Superior temporal gyrus (tissue), 1 donor: ENCODE data around the gene LRRC8A.
"Not testable (repeated sequence)": the region's sequence is repeated elsewhere in the genome, so short reads cannot be mapped to it uniquely, and the experiment has no call there.

ENCODE experiments used
- DNase-seq: peaks from one replicate; pipeline ENCODE4 v3.0.0-alpha.2; 2016; ENCODE audit errors: extremely low spot score

Gene LRRC8A

DNA sequence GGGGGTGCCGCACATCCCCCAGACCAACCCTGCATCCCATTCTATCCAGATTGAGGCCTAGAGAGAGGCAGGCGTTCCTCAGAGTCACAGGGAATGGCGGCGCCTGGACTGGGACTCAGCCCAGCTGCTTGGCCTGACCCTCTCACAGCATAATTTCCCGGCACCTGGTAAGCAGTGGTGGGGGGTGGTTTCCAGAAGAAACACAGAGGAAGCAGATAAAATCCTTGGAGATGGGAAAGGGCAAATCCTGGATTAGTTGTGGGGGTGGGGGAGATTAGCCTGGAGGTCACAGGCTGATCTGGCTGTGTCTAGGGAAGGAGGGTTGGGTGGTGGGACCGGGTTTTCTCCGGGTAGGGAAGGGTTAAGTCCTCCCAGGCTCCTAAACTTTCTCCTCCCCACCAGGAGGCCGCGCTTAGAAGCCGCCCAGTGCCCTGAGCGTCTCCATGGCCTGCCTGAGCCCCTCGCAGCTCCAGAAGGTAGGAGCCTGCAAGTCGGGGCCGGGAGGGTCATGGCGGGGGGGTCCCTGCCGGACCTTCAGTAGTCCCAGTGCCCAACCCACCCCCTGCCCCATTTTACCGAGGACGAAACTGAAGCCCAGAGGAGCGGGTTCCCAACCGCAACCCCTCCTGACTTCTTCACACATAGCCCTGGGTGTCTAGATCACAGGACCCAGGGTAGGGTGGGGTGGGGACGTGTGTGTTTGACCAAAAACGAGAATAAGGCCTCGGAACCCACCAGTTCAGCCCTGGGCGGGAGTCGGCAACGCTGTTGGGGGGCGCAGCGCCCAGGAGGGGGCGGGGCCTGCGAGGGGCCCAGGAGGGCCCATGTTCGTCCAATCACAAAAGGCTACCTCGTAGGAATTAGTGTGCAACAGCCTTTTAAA, 40.2 kb downstream of the LRRC8A start:
- DNase-seq = no peak

DNA sequence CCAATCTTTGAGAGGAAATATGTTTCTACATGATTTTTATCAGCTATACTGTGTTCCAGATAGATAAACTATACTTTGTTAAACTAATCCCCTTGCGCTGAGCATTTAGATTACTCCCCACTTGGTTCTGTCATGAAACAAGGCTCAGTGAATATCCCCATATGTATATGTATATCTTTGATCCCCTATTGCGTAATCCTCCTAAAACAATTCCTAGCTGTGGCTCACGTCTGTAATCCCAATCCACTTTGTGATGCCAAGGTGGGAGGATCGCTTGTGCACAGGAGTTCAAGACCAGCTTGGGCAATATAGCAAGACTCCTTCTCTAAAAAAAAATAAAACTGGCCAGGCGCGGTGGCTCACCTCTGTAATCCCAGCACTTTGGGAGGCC, 41.6 kb downstream of the LRRC8A start:
- DNase-seq = no peak

DNA sequence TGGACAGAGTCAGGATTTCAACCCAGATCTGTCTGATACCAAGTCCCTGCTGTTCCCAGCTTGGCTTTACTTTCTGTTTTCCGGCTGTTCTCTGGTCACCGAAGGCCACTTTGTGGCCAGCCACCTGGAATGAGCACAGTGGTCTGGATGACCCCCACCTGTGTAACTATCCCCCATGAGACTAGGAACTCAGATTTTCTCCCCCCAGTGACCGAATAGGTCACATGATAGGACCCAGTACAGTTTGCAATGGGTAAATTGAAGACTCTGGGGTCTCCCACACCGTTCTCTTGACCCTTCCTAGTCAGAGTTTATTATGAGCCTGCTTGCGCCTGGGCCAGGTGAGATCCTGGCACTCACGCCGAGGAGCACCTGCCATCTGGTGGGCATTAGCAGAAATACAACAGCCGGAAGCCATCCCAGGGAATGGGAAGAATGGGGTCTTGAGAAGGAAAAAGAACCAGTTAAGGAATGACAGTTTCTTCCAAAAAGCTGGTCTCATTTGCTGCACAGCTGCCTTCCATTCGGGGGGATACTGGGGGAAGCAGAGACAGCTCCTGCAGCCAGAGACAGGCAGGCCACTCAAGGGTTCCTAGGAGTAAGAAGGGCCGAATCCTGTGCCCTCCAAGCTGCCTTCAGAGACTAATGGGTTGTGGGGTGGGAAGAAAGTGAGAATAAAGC, 45.9 kb downstream of the LRRC8A start:
- DNase-seq = peak; percentile 77

DNA sequence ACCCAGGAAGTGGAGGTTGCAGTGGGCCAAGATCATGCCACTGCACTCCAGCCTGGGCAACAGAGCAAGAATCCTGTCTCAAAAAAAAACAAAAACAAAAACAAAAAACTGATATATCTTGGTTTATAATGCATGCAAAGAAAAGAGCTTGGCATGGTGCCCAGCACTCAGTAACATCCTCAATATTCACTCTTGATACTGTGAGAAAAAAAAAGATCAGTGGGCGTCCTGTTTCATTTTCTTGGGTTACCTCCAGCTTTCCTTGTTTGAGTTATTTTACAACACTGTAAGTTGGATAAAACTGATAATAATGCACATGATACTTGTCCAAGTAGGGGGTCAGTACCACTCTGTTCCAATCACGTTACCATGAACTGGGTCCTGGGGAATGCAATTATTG, 46.7 kb downstream of the LRRC8A start:
- DNase-seq = no peak

DNA sequence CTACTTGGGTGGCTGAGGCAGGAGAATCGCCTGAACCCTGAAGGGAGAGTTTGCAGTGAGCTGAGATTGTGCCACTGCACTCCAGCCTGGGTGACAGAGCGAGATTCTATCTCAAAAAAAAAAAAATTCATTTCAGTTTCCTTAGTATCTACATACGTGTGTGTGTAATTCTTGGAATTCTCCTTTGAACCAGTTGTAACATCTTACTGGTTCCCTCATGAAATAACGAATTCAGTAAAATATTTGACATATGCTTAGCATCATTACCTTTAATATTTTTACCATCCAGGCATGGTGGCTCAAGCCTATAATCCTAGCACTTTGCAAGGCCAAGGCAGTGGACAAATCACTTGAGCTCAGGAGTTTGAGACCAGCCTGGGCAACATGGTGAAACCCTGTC, 47.6 kb downstream of the LRRC8A start:
- DNase-seq = no peak

DNA sequence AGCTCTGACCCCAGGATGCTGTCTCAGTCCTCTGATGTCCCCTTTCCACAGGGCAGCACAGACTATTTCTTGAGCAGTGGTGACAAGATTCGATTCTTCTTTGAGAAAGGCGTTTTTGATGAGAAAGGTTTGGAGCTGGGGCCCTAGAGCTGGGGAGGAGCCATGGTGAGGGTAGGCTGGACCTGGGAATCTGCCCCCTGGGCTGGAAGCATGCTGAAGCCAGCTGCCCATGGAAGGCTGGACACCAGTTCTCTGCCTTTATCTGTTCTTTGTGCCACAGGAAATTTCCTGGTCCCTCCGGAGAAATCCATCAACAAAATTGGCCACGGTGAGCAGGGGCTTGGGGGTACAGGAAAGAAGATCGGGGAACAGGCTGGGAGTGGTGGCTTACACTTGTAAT, 51.8 kb downstream of the LRRC8A start:
- no peak for DNase-seq

DNA sequence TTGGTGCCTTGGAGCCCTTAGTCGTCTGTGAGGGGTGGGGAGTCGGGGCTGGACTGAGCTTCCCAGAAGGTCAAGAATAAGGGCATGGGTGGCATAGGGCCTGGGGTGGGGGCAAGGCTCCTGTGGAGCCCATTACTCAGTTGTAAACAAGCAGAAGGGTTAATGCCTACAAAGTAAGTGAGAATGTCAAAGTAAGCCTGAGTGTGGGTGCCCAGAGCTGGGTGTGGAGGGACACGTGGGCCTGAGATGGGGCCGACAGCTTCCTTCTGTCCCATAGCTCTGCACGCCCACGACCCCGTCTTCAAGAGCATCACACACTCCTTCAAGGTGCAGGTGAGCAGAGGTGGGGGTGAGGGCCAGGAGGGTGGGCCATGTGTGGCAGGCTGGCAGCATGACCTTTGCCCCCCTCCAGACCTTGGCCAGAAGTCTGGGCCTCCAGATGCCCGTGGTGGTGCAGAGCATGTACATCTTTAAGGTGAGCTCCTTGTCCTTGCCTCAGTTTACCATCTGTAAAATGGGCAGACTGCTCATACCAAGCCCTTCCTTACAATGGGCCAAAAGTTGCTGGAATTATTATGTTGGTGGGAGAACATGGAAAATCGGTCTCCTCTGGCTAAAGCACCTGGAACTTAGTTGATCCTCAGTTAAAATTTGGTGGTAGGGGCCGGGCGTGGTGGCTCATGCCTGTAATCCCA, 54.4 kb downstream of the LRRC8A start:
- DNase-seq = no peak

DNA sequence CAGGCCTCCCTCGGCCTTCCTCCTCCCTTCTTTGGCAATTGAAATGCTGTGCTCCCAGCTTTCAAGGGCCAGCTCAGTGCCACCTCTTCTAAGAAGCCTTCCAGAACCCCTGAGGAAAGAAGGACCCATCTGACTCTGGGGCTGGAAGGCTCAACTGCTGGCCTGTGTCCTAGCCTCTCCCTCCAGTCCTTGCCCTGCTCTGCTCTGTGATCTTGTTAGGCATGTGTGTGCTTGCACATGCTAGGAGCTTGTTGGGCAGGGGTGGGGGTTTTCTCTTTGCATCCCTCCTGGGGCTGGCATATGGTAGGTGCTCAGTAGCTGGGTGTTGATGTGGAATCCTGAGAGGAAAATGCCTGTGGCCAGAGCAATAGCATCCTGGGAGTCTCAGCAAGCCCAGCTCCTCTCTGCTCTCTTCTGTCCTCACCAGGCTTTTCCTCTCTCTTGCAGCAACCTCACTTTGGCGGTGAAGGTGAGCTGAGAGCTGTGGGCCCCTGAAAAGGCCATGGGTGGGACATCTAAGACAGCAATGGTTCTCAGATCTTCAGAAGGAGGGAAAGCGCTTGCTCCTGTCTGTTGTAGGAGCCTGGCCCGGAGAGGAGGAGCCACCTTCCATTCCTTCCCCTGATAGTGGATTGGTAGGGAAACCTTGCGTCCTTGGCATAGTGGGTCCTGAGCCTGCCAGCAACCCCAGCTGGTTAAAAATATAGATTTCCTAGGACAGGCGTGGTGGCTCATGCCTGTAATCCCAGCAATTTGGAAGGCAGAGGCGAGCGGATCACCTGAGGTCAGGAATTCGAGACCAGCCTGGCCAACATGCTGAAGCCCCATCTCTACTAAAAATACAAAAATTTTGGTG, 55.6 kb downstream of the LRRC8A start:
- DNase-seq = no peak

DNA sequence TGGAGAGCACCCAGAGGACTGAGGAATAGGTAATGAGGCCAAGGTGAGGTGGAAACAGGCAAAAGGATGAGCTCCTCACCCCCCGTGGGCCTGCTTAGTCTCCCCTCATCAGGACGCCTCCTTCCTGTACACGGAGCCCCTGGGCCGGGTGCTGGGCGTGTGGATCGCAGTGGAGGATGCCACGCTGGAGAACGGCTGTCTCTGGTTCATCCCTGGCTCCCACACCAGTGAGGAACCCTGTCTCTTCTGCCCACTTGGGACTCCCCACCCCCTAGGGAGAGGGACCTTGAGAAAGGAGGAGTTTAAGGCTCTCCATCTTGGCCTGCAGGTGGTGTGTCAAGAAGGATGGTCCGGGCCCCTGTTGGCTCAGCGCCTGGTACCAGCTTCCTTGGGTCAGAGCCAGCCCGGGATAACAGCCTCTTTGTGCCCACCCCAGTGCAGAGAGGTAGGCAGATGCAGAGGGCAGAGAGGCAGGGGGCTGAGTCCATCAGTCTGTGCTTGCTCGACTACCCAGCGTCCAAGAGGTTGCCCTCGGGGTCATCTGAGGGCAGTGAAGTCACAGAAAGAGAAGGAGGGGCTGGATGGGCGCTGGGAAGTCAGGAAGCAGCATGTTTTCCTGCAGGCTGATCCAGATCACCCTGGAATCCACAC, 58.5 kb downstream of the LRRC8A start:
- no peak for DNase-seq

DNA sequence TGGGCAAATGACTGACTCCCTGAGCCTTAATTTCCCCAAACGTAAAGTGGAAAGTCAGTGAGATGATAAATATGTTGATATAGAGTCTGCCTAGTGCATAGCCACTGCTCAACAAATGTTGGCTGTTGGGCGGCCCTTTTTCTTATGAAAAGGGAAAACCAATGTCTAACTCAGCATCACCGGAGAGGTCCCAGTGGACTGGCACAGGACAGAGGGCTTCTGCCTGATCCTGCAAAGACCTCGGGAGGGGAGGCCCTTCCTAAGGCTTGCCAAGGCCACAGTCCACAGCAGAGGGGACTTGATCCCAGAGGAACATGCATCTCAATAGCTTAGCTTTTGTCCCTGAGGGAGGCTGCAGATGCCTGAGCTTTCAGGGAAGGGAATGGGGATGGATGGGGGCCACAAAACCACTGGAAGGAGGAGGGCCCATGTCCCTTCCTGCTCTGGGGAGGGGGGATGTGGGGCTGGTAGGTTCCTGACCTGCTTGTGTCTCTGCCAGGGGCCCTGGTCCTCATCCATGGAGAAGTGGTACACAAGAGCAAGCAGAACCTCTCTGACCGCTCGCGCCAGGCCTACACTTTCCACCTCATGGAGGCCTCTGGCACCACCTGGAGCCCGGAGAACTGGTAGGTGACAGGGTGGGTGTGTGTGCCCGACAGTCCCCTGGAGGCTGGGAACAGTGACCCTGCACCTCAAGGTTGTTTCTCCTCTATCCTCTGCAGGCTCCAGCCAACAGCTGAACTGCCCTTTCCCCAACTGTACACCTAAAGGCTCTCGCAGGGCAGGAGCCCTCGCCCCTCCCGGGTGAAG, 59.2 kb downstream of the LRRC8A start:
- DNase-seq = no peak

DNA sequence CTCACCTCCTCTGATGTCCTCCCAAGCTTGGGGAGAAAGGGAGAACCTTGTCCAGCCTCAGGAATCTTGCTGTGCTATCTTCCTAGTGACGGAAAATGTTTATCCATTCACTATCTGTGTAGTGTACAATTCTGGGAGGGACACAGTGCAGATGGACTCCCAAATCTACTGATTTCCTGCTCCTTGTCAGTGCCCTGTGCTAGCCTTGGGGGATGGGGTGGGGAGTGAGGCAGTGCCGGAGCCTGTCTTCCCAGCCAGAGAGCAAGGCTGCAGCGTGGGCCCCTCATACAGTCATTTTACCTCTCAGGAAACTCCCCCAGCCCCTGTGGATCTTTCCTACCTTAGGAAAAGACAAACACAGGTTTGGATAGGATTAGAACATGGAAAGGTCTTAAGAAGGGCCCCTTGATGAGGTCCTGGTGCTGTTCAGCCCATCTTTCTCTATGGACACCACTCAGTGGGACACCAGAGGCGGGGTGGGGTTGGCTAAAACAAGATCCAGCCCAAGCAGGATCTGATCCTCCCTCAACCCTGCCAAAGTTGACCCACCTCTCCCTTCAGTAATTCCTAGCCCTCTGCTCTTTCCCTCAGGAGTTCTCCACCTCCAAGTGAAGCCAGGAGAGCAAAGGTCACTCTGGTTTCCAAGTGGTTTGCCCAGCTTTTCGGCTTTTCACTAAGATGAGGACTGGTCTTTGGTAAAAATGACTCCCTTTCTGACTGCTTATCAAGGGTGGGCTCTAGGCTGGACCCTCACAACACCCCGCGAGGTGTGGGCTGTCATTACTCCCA, 62.1 kb downstream of the LRRC8A start:
- no peak for DNase-seq

DNA sequence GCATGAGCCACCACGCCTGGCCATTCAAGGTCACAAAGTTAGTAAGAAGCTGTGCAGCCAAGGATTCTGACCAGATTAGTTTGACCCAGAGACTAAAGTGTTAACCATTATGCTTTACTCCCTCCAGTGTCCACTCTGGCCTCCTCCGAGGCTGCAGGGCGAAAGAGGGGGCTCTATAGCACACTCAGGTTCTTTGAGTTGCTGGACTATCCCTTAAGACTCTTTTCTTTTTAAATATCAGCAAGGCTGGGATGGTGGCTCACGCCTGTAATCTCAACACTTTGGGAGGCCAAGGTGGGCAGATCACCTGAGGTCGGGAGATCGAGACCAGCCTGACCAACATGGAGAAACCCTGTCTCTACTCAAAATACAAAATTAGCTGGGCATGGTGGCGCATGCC, 63.0 kb downstream of the LRRC8A start:
- not testable (repeated sequence) for DNase-seq

DNA sequence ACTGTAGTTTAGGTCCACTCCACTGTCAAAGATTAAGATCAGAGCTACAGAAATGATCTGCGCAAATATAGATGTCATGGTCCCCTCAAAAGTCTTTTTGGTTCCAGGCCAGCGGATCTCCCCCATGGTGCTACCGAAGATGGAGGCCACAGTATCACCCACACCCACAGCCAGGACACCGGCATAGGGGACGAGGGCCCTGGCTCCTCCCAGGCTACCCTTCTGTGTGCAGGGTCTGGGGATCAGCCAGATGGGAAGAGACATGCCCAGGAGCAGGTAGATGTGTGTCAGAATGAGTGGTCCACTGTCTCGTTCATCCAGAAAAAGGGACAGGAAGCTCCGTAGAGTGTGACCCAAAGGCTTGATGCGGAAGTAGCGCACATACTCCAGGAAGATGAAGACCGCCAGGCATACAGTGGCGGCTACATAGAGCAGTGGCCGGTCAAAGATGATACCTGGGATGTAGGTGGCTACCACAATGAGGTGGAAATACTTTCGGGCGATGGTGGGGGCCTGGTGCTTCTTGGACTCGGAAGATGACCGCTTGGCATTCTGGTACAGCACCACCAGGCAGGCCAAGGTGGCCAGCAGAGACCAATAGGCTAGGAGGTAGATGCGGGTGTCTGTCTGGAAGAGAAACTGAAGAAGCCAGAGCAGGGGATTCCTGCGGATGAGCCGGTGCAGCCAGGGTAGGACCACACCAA, 64.0 kb downstream of the LRRC8A start:
- DNase-seq = no peak

DNA sequence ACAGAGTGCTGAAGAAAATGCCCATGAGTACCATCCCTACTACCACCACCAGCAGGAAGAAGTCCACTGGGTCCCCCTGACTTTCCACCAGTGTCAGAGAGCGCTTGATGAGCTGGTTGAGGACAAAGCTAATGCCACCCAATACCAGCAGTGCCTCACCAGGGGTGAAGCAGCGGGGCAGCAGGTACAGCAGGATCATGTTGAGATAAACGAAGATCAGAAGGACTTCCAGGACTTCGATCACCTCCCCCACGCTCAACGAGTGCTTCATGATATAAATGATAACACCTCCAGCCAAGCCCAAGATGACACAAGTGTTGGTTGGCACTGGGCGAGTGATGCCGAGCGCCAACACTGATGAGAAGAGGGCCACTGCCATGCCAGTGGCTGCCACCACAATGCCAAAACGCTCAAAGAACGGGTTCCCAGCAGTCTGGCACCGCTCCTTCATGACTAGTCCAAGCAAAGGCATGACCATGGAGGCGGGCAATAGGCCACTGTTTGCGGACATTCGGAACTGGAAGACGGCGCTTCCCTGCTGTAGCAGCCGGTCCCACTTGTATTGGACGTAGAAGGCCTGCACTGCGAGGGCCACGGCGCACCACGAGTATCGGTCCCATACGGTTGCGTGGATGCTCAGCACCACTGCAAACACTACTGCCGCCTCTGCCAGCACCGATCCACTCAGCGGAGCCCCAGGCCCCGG, 64.8 kb downstream of the LRRC8A start:
- DNase-seq = peak; percentile 36

DNA sequence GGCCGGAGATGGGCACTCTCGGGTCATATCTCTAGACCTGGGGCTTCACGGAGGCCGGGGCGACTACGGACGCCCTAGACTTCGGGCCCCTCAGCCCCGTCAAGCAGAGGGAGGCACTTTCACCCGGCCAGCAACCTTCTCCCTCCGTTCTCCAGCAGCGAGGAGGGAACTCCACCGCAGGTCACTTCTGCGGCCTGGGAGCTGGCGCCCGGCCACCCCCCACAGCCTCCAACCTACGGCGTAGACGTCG, 65.3 kb downstream of the LRRC8A start:
- no peak for DNase-seq

DNA sequence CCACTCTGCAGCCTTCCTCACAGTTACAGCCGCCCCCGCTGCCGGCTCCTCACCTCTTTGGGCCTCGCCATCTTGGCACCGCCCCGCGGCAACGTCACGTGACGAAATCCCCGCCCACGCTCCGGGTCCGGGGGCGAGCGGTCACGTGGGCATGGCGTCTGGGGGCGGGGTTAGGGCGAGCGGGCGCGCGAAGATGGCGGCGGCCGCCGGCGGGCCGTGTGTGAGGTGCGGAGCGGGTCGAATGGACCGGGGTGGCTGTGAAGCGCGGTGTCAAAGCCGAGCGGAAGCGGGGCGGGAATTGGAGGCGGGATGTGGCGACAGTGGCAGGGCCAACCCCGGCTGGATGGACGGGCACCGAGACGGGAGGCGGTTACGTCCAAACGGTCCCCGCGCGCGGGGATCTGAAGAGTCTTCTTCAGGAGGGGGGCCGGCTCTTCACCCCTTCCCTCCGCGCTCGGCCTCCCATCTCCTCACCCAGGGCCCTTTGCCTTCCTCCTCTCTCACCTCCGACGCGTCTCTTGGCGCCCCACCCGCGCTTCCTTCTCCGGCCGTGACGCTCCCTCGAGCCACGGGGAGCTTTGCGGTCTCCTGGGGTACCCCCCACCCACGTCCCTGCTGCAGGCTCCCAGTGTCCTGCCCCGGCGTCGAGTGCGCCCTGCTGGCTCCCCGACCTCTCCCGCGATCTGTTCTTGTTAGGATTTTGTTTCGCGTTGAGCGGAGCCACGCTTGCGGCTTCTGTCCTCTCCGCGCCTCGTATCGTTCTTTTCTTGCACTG, 65.8 kb downstream of the LRRC8A start, which contains the start of the genes DOLK and NUP188:
TSS of gene DOLK (minus strand) at position 77 of the 775 bp plus-strand sequence. CDS start 300 bp downstream, outside the sequence.
TSS of gene NUP188 (plus strand) at position 173 of the 775 bp plus-strand sequence. CDS start at position 194, 21 bp downstream.
- DNase-seq = peak; percentile 95

DNA sequence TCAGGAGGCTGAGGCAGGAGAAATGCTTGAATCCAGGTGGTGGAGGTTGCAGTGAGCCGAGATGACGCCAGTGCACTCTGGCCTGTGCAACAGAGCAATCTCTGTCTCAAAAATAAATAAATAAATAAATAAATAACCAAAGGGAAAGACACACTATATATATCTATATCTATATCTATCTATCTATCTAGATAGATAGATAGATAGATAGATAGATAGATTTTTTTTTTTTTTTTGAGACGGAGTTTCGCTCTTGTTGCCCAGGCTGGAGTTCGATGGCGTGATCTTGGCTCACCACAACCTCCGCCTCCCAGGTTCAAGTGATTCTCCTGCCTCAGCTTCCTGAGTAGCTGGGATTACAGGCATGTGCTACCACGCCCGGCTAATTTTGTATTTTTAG, 79.5 kb downstream of the LRRC8A start:
- not testable (repeated sequence) for DNase-seq
